ENCODE measurements around the gene TMEM134. TPM values are rescaled to one million over a fixed set of nuclear protein-coding genes. Genes with fewer than 3 reads are reported as not detected.

TMEM134 gene
- total and polyA plus RNA-seq, 4 donors, result 10.2 to 86.9 (median 63.5) TPM

- Histone ChIP-seq H3K27me3 (ENCODE audit: control insufficient read depth in 4 of 4, insufficient read depth in 4 of 4, low read length in 3 of 4) (no peaks in the 10 kb centered on the region), H3K27ac (ENCODE audit: low read depth in 1 of 2, low read length in 2 of 2) (no peak overlapping the region), H3K9me3 (ENCODE audit: control insufficient read depth in 4 of 4, low read length in 3 of 4) (no peaks in the 10 kb centered on the region), H3K4me3 (ENCODE audit: low read depth in 1 of 3, low read length in 3 of 3) (no peak overlapping the region), H3K4me1 (ENCODE audit: control insufficient read depth in 4 of 4, insufficient read depth in 4 of 4, low read length in 3 of 4) (peaks cover 0 to 6% (median 4%) of the 10 kb centered on the region in 4 donors), H3K36me3 (ENCODE audit: control insufficient read depth in 4 of 4, insufficient read depth in 3 of 4, low read depth in 1 of 4, low read length in 3 of 4) (no peaks in the 10 kb centered on the region), H3K9ac (ENCODE audit: low read depth in 1 of 2, low read length in 2 of 2) (no peak overlapping the region)
- DNase-seq (ENCODE audit: low spot score), result no peak
- TF ChIP-seq JUND (IDR thresholded peaks at IDR 0.05) (no peak), TAF1 (conservative IDR thresholded peaks at IDR 0.05) (no peak), EGR1 (IDR thresholded peaks at IDR 0.05; ENCODE audit: low read depth in 2 of 2) (no peak), SP1 (IDR thresholded peaks at IDR 0.05) (no peak), CTCF (IDR thresholded peaks at IDR 0.05; ENCODE audit: low read depth, low read length, missing input control) (no peak), FOXA1 (IDR thresholded peaks at IDR 0.05) (no peak)
- WGBS, result 72% methylated on average over 9 of the region's 9 CpGs
Measured at GRCh38 chr11:67412495-67413179, 56.4 kb downstream of the TMEM134 start.

- 58% methylated on average over 7 of the region's 7 CpGs for WGBS
- peaks cover 0 to 5% (median 3%) of the 10 kb centered on the region in 4 donors for H3K4me1 ChIP-seq (ENCODE audit: control insufficient read depth in 4 of 4, insufficient read depth in 4 of 4, low read length in 3 of 4)
Measured at GRCh38 chr11:67411785-67412152, 57.3 kb downstream of the TMEM134 start.

More at GRCh38 chr11:67411785-67412152, 57.3 kb downstream of the TMEM134 start:
- TF ChIP-seq RAD21 (IDR thresholded peaks at IDR 0.05) (no peak), EGR1 (IDR thresholded peaks at IDR 0.05; ENCODE audit: low read depth in 2 of 2) (no peak), ZBTB33 (IDR thresholded peaks at IDR 0.05) (no peak), FOXA1 (IDR thresholded peaks at IDR 0.05) (no peak), JUND (IDR thresholded peaks at IDR 0.05) (no peak), MAX (IDR thresholded peaks at IDR 0.05) (no peak), HNF4A (conservative IDR thresholded peaks at IDR 0.05) (no peak), GABPA (IDR thresholded peaks at IDR 0.05 in 1 of 2, conservative IDR thresholded peaks at IDR 0.05 in 1 of 2) (no peak), REST (IDR thresholded peaks at IDR 0.05) (no peak), FOXA2 (IDR thresholded peaks at IDR 0.05) (no peak), YY1 (IDR thresholded peaks at IDR 0.05) (no peak), SP1 (IDR thresholded peaks at IDR 0.05) (no peak), HNF4G (IDR thresholded peaks at IDR 0.05) (no peak), RXRA (IDR thresholded peaks at IDR 0.05) (no peak)
- Histone ChIP-seq H3K4me3 (ENCODE audit: low read depth in 1 of 3, low read length in 3 of 3) (no peak overlapping the region), H3K27me3 (ENCODE audit: control insufficient read depth in 4 of 4, insufficient read depth in 4 of 4, low read length in 3 of 4) (no peaks in the 10 kb centered on the region), H3K9ac (ENCODE audit: low read depth in 1 of 2, low read length in 2 of 2) (no peak overlapping the region), H3K9me3 (ENCODE audit: control insufficient read depth in 4 of 4, low read length in 3 of 4) (no peaks in the 10 kb centered on the region), H3K27ac (ENCODE audit: low read depth in 1 of 2, low read length in 2 of 2) (no peak overlapping the region), H3K36me3 (ENCODE audit: control insufficient read depth in 4 of 4, insufficient read depth in 3 of 4, low read depth in 1 of 4, low read length in 3 of 4) (no peaks in the 10 kb centered on the region)
- no peak for DNase-seq (ENCODE audit: low spot score)

Small RNA genes within 50 kb of the gene (small RNA-seq; reads per million reads assigned to genes)
- not detected for gene MIR6752

Other genes with a start within 250 kb of the TMEM134 start
- 10 to 100 TPM; 35.0 to 41.4 TPM for gene GRK2, start 202.8 kb downstream of the TMEM134 start, total RNA-seq
- 10 to 100 TPM; 13.4 to 28.4 TPM for gene GRK2, start 202.8 kb downstream of the TMEM134 start, polyA plus RNA-seq
- 10 to 100 TPM in 1 of 2 donors, 1 to 10 TPM in 1; 5.6 to 15.0 TPM for gene ANKRD13D, start 179.9 kb downstream of the TMEM134 start, total RNA-seq
- 1 to 10 TPM; 5.5 to 6.1 TPM for gene ANKRD13D, start 179.9 kb downstream of the TMEM134 start, polyA plus RNA-seq
- 10 to 100 TPM in 1 of 2 donors, 1 to 10 TPM in 1; 4.8 to 10.4 TPM for gene SSH3, start 165.7 kb downstream of the TMEM134 start, total RNA-seq
- gene SSH3, start 165.7 kb downstream of the TMEM134 start, polyA plus RNA-seq, result 1 to 10 TPM; 7.6 to 8.7 TPM
- 10 to 100 TPM; 18.8 to 53.0 TPM for gene POLD4, start 115.7 kb downstream of the TMEM134 start, total RNA-seq
- 100 to 1,000 TPM; 119 to 246 TPM for gene POLD4, start 115.7 kb downstream of the TMEM134 start, polyA plus RNA-seq
- gene CLCF1, start 95.7 kb downstream of the TMEM134 start, total RNA-seq, result under 1 TPM; 0.17 to 0.23 TPM
- gene CLCF1, start 95.7 kb downstream of the TMEM134 start, polyA plus RNA-seq, result 1 to 10 TPM in 1 of 2 donors, under 1 TPM in 1; 0.14 to 1.8 TPM
- 1 to 10 TPM; 5.9 to 8.6 TPM for gene RAD9A, start 77.3 kb downstream of the TMEM134 start, total RNA-seq
- gene RAD9A, start 77.3 kb downstream of the TMEM134 start, polyA plus RNA-seq, result 1 to 10 TPM; 4.5 to 5.4 TPM
- gene PPP1CA, start 67.4 kb downstream of the TMEM134 start, total RNA-seq, result 10 to 100 TPM; 62.4 to 92.9 TPM
- 10 to 100 TPM; 74.2 to 77.6 TPM for gene PPP1CA, start 67.4 kb downstream of the TMEM134 start, polyA plus RNA-seq
- 1 to 10 TPM; 2.3 to 4.4 TPM for gene TBC1D10C, start 65.2 kb downstream of the TMEM134 start, total RNA-seq
- 1 to 10 TPM; 1.1 to 1.6 TPM for gene TBC1D10C, start 65.2 kb downstream of the TMEM134 start, polyA plus RNA-seq
- gene CARNS1, start 53.6 kb downstream of the TMEM134 start, total RNA-seq, result under 1 TPM; 0.05 to 0.08 TPM
- gene CARNS1, start 53.6 kb downstream of the TMEM134 start, polyA plus RNA-seq, result under 1 TPM; 0.12 to 0.19 TPM
- 10 to 100 TPM; 42.2 to 49.6 TPM for gene RPS6KB2, start 40.8 kb downstream of the TMEM134 start, total RNA-seq
- 10 to 100 TPM; 31.5 to 33.2 TPM for gene RPS6KB2, start 40.8 kb downstream of the TMEM134 start, polyA plus RNA-seq
- 1 to 10 TPM; 3.9 to 5.0 TPM for gene PTPRCAP, start 31.6 kb downstream of the TMEM134 start, total RNA-seq
- 1 to 10 TPM; 2.9 to 6.2 TPM for gene PTPRCAP, start 31.6 kb downstream of the TMEM134 start, polyA plus RNA-seq
- 10 to 100 TPM; 34.4 to 41.4 TPM for gene CORO1B, start 25.8 kb downstream of the TMEM134 start, total RNA-seq
- gene CORO1B, start 25.8 kb downstream of the TMEM134 start, polyA plus RNA-seq, result 10 to 100 TPM; 14.1 to 38.4 TPM
- gene GPR152, start 16.5 kb downstream of the TMEM134 start, total RNA-seq, result not detected
- not detected for gene GPR152, start 16.5 kb downstream of the TMEM134 start, polyA plus RNA-seq
- gene CABP4, start 13.9 kb downstream of the TMEM134 start, total RNA-seq, result 1 to 10 TPM; 2.1 to 2.9 TPM
- 1 to 10 TPM in 1 of 2 donors, under 1 TPM in 1; 0.85 to 1.2 TPM for gene CABP4, start 13.9 kb downstream of the TMEM134 start, polyA plus RNA-seq
- 10 to 100 TPM; 17.6 to 21.5 TPM for gene AIP, start 13.8 kb upstream of the TMEM134 start, total RNA-seq
- gene AIP, start 13.8 kb upstream of the TMEM134 start, polyA plus RNA-seq, result 10 to 100 TPM; 24.7 to 28.2 TPM
- gene PITPNM1, start 36.1 kb upstream of the TMEM134 start, total RNA-seq, result 1 to 10 TPM; 3.2 to 6.9 TPM
- gene PITPNM1, start 36.1 kb upstream of the TMEM134 start, polyA plus RNA-seq, result 1 to 10 TPM; 1.3 to 9.3 TPM
- 10 to 100 TPM; 14.1 to 32.5 TPM for gene CDK2AP2, start 38.9 kb upstream of the TMEM134 start, total RNA-seq
- 100 to 1,000 TPM in 1 of 2 donors, 10 to 100 TPM in 1; 80.7 to 126 TPM for gene CDK2AP2, start 38.9 kb upstream of the TMEM134 start, polyA plus RNA-seq
- gene CABP2, start 54.2 kb upstream of the TMEM134 start, total RNA-seq, result not detected
- not detected for gene CABP2, start 54.2 kb upstream of the TMEM134 start, polyA plus RNA-seq
- gene GSTP1, start 114.6 kb upstream of the TMEM134 start, total RNA-seq, result 100 to 1,000 TPM in 1 of 2 donors, 10 to 100 TPM in 1; 25.6 to 228 TPM
- 10 to 100 TPM; 35.1 to 54.5 TPM for gene GSTP1, start 114.6 kb upstream of the TMEM134 start, polyA plus RNA-seq
- 100 to 1,000 TPM in 1 of 2 donors, 10 to 100 TPM in 1; 83.6 to 162 TPM for gene NDUFV1, start 137.7 kb upstream of the TMEM134 start, total RNA-seq
- gene NDUFV1, start 137.7 kb upstream of the TMEM134 start, polyA plus RNA-seq, result 100 to 1,000 TPM; 163 to 172 TPM
- 10 to 100 TPM; 19.5 to 19.6 TPM for gene NUDT8, start 160.7 kb upstream of the TMEM134 start, total RNA-seq
- 10 to 100 TPM; 29.3 to 66.9 TPM for gene NUDT8, start 160.7 kb upstream of the TMEM134 start, polyA plus RNA-seq
- not detected for gene TBX10, start 170.5 kb upstream of the TMEM134 start, total RNA-seq
- under 1 TPM; 0.12 to 0.43 TPM for gene TBX10, start 170.5 kb upstream of the TMEM134 start, polyA plus RNA-seq
- 1 to 10 TPM; 2.7 to 5.8 TPM for gene ACY3, start 181.5 kb upstream of the TMEM134 start, total RNA-seq
- gene ACY3, start 181.5 kb upstream of the TMEM134 start, polyA plus RNA-seq, result 10 to 100 TPM in 1 of 2 donors, 1 to 10 TPM in 1; 9.4 to 12.9 TPM
- not detected for gene ALDH3B2, start 205.4 kb upstream of the TMEM134 start, total RNA-seq
- gene ALDH3B2, start 205.4 kb upstream of the TMEM134 start, polyA plus RNA-seq, result not detected